Neutrophil (primary cell): Measurements from ENCODE around the gene PHAF1.

Source experiments
- H3K27ac ChIP-seq: fragments of 200-600 bp; sonication (generic); 2 replicates; pipeline ENCODE4 v1.5.1; 2016; ENCODE audit warnings: mild to moderate bottlenecking, moderate library complexity
- H3K27me3 ChIP-seq: fragments of 200-600 bp; sonication (generic); 2 replicates; pipeline ENCODE4 v1.6.0; 2016; ENCODE audit warnings: mild to moderate bottlenecking
- H3K36me3 ChIP-seq: fragments of 200-600 bp; sonication (generic); 2 replicates; pipeline ENCODE4 v1.5.1; 2017
- H3K4me1 ChIP-seq, 2 experiments: fragments of 200-600 bp in 1 of 2; sonication (generic) in 1 of 2; 1 replicate in 1 of 2; 2 replicates in 1 of 2; pipeline versions ENCODE4 v1.5.1 to v1.6.1; 2013 to 2016; ENCODE audit warnings: low read depth in 1 of 2, low read length in 1 of 2, mild to moderate bottlenecking in 1 of 2, moderate library complexity in 1 of 2; ENCODE audit not compliant: control insufficient read depth in 1 of 2, insufficient read depth in 1 of 2
- H3K4me3 ChIP-seq, 2 experiments: fragments of 200-600 bp in 1 of 2; sonication (generic) in 1 of 2; 1 replicate in 1 of 2; 2 replicates in 1 of 2; pipeline ENCODE4 v1.5.1; 2013 to 2016; ENCODE audit warnings: low read depth in 1 of 2, low read length in 1 of 2, mild to moderate bottlenecking in 1 of 2, moderate library complexity in 1 of 2
- H3K9me3 ChIP-seq: fragments of 200-600 bp; sonication (generic); 2 replicates; pipeline ENCODE4 v1.5.1; 2016
- CTCF ChIP-seq: fragments of 200-600 bp; sonication (generic); IDR thresholded peaks from 2 replicates; pipeline ENCODE4 v1.5.1; 2016; ENCODE audit warnings: antibody characterized with exemption

The PHAF1 gene

GRCh38 chr16:67087291-67087690 is 22.4 kb upstream of the PHAF1 start:
- no peak overlapping the region for H3K4me3 ChIP-seq
- peaks cover 0 to 5% of the 10 kb centered on the region in 2 experiments for H3K4me1 ChIP-seq
- peaks cover 31% of the 10 kb centered on the region for H3K36me3 ChIP-seq

GRCh38 chr16:67087803-67088202 is 21.9 kb upstream of the PHAF1 start:
- Histone ChIP-seq H3K4me3 (no peak overlapping the region), H3K27me3 (no peaks in the 10 kb centered on the region), H3K9me3 (no peaks in the 10 kb centered on the region), H3K36me3 (peaks cover 31% of the 10 kb centered on the region), H3K4me1 (peaks cover 0 to 5% of the 10 kb centered on the region in 2 experiments), H3K27ac (no peak overlapping the region)
- no peak for TF ChIP-seq CTCF

More at GRCh38 chr16:67087291-67087690, 22.4 kb upstream of the PHAF1 start:
- H3K27me3 ChIP-seq = no peaks in the 10 kb centered on the region
- TF ChIP-seq CTCF = no peak
- no peaks in the 10 kb centered on the region for H3K9me3 ChIP-seq
- H3K27ac ChIP-seq = no peak overlapping the region

GRCh38 chr16:67088551-67088950 is 21.2 kb upstream of the PHAF1 start:
- Histone ChIP-seq H3K27me3 (no peaks in the 10 kb centered on the region), H3K9me3 (no peaks in the 10 kb centered on the region), H3K27ac (no peak overlapping the region), H3K4me1 (peaks cover 0 to 5% of the 10 kb centered on the region in 2 experiments), H3K4me3 (no peak overlapping the region), H3K36me3 (peaks cover 24% of the 10 kb centered on the region)
- TF ChIP-seq CTCF = no peak

- H3K27me3 ChIP-seq = no peaks in the 10 kb centered on the region
- TF ChIP-seq CTCF = no peak
- H3K27ac ChIP-seq = no peak overlapping the region
- H3K4me3 ChIP-seq = no peak overlapping the region
- H3K9me3 ChIP-seq = no peaks in the 10 kb centered on the region
- peaks cover 0 to 5% of the 10 kb centered on the region in 2 experiments for H3K4me1 ChIP-seq
- peaks cover 24% of the 10 kb centered on the region for H3K36me3 ChIP-seq
These were observed 20.6 kb upstream of the PHAF1 start for GRCh38 chr16:67089101-67089500.

- Histone ChIP-seq H3K4me3 (no peak overlapping the region), H3K27me3 (no peaks in the 10 kb centered on the region), H3K27ac (no peak overlapping the region), H3K9me3 (no peaks in the 10 kb centered on the region), H3K36me3 (peaks cover 16% of the 10 kb centered on the region), H3K4me1 (peaks cover 0 to 5% of the 10 kb centered on the region in 2 experiments)
- TF ChIP-seq CTCF = no peak
These were observed 17.7 kb upstream of the PHAF1 start for GRCh38 chr16:67091906-67092566.
